GM21717 (cell line): ENCODE results near the gene EXOC1L.

Experiments used
- ATAC-seq: cut with Tn5 transposase; IDR thresholded peaks from one replicate; pipeline ENCODE4 v1.9.1; 2021; ENCODE audit warnings: mild to moderate bottlenecking, moderate library complexity; ENCODE audit not compliant: unreplicated experiment

EXOC1L gene

DNA sequence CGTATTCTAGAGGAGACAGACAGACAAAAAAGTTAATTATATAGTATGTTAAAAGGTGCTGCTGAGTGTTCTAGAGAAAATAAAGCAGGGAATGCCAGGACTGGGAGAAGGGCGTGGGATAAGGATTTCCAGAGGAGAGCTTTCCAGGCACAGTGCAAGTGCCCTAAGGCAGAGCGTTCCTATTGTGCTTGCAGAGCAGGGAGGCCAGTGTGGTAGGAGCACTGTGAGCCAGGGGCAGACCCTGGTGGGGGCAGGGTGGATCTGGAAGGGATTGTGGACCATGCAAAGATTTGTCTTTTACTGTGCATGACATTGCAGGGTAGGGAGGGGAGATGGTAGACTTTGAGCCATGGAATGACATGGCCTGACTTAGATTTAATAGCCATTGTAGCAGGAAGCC lies 59.6 kb downstream of the EXOC1L start:
- no peak for ATAC-seq

DNA sequence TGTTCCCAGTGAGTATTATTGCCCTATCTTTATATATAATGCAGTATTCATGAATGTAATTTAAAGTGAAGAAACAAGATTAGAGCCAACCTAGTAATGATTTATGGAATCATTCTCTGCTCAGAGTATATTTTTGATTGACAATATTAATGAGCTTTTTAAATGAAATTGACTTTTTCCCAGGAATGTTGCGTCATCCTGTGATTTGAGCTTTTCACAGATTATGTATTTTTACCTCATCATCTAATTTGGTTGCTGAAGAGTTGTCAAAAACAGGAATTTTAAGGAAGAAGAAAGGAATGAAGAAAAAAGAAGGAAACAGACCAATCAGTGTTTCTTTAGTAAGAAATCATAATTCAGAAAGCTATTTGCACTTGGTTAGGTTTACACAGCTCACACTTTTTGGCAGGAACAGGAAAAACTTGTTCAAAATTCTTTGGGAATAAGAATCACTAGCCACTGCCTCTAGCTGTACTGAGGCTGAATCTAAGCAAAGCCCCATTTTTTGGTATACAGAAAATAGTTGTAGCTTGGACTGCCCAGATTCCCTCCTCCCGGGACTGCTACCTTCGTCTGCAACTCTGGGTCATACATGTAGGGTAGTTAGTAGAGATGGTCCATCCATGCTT lies 61.2 kb downstream of the EXOC1L start:
- ATAC-seq = no peak

DNA sequence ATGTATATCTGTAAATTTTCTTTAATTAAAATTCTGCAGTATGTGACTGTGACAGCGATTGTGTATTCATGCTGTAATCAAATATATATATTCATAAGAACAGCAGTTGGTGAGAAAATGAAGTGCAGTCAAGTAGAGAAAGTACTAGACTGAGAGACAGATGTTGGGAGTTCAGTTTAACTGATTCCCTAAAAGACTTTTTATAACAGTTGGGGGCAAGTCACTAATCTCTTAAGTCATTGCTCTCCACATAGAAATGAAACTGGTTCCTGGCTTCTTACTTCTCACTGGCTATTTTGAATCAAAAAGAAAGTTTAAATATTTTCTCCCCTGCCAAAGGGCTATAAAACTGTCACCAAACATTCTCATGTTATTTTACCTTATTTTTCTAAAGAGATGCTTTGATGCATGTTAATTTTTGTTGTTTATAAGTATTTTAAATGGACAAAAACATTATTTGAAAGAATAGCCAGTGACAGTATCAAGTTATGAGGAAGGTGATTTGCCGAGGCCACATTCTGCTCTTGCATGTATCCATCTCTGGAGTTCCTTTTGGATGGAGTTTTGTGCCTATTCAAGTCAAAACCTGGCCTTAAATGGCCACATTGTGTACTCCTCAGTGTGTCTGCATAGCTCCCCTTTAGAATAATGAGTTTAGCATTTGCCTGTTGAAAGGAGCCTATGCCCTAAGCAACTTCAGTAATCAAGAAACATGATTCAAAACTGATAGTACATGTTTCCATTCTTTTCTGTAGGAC lies 64.7 kb downstream of the EXOC1L start:
- no peak for ATAC-seq

DNA sequence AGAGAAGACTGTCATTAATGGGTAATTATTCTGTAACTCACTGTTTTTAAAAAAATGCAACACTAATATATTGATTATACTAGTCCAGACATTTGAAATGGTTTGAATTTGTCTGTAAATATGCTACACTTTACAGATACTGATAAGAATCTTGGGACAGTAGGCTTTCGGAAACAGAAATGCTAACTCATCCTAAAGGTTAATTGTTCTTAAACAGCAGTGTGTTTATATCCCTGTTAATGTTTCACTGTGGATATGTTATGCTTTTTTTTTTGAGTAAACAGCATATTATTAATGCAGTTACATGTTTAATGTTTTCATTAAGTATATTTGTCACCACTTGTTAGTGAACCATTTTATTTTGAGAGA lies 65.2 kb downstream of the EXOC1L start:
- no peak for ATAC-seq
